HCT116 (cell line): Measurements from ENCODE around the gene PRICKLE2. TPM values are rescaled to one million over a fixed set of nuclear protein-coding genes. Genes with fewer than 3 reads are reported as not detected.

Experiments used
- ATAC-seq: fragments of 200-7000 bp; cut with Tn5 transposase; 2 replicates; pipeline ENCODE4 v1.9.1; 2020; ENCODE audit warnings: mild to moderate bottlenecking, moderate library complexity
- BruUV-seq: library from RNA; stranded (reverse); fragments of 400-500 nt; replicated peaks from 2 replicates; lab custom pipeline; 2021; lab: Mats Ljungman, UMichigan
- CTCF ChIA-PET: fragments of 300-600 bp; sonication (Branson Sonifier 250); formaldehyde crosslinking; loops from one replicate; lab custom pipeline; 2021; ENCODE audit warnings: antibody characterized with exemption; lab: Charles Lee
- POLR2A ChIA-PET: fragments of 300-600, 350-600 bp; sonication (Branson Sonifier 250); formaldehyde crosslinking; loops from one replicate; lab custom pipeline; 2021; ENCODE audit warnings: antibody characterized with exemption; lab: Charles Lee
- RAD21 ChIA-PET, 2 experiments: fragments of 300-600 bp; sonication (Branson Sonifier 250); formaldehyde crosslinking; loops; one replicate each; lab custom pipeline; 2023; ENCODE audit warnings: low total read pairs in 2 of 2; ENCODE audit not compliant: uncharacterized antibody in 2 of 2, unreplicated experiment in 2 of 2, low non-redundant PET in 1 of 2; lab: Charles Lee
- DNase-seq: peaks from one replicate; pipeline ENCODE4 v3.0.0-alpha.2; 2010; ENCODE audit warnings: low read depth, low spot score
- H2AFZ ChIP-seq: fragments of 200-600 bp; shearing (Covaris generic), sonication (generic); 2 replicates; pipeline ENCODE4 v1.6.1; 2017; ENCODE audit warnings: low read depth, mixed run types, mixed read lengths, antibody characterized with exemption, low read length; ENCODE audit not compliant: poor library complexity, severe bottlenecking
- H3K27ac ChIP-seq: 2 replicates; pipeline ENCODE4 v1.5.1; 2012; ENCODE audit warnings: low read depth, low read length
- H3K27me3 ChIP-seq: fragments of 200-600 bp; sonication (generic); 2 replicates; pipeline ENCODE4 v1.6.1; 2016; ENCODE audit warnings: mixed run types, low read length, mixed read lengths; ENCODE audit not compliant: insufficient read depth
- H3K36me3 ChIP-seq, 2 experiments: fragments of 200-500 bp in 1 of 2; fragments of 200-600 bp in 1 of 2; sonication (Bioruptor generic) in 1 of 2; sonication (generic) in 1 of 2; 2 replicates each; pipeline versions ENCODE4 v1.5.1 to v1.6.1; 2014 to 2016; ENCODE audit warnings: low read length in 2 of 2, inconsistent platforms in 1 of 2, mixed read lengths in 1 of 2, mixed run types in 1 of 2; ENCODE audit not compliant: insufficient read depth in 2 of 2, control insufficient read depth in 1 of 2
- H3K4me1 ChIP-seq, 2 experiments: fragments of 200-600 bp in 1 of 2; sonication (generic) in 1 of 2; 2 replicates each; pipeline versions ENCODE4 v1.5.1 to v1.6.1; 2012 to 2017; ENCODE audit warnings: low read length in 2 of 2, inconsistent platforms in 1 of 2, mild to moderate bottlenecking in 1 of 2, mixed read lengths in 1 of 2, mixed run types in 1 of 2, moderate library complexity in 1 of 2; ENCODE audit not compliant: insufficient read depth in 2 of 2, control insufficient read depth in 1 of 2
- H3K4me2 ChIP-seq: fragments of 200-600 bp; sonication (generic); 2 replicates; pipeline ENCODE4 v1.6.1; 2017; ENCODE audit warnings: mixed run types, low read length, mixed read lengths
- H3K4me3 ChIP-seq, 2 experiments: fragments of 200-600 bp in 1 of 2; sonication (generic) in 1 of 2; replicated peaks in 1 of 2; 2 replicates each; pipeline ENCODE4 v1.5.1; 2011 to 2016; ENCODE audit warnings: low read length in 2 of 2, control low read depth in 1 of 2, low read depth in 1 of 2, mild to moderate bottlenecking in 1 of 2, mixed read lengths in 1 of 2, mixed run types in 1 of 2
- H3K79me2 ChIP-seq: fragments of 200-600 bp; sonication (generic); 2 replicates; pipeline ENCODE4 v1.6.1; 2017; ENCODE audit warnings: mild to moderate bottlenecking, mixed run types, low read length, moderate library complexity, mixed read lengths; ENCODE audit not compliant: insufficient read depth
- H3K9ac ChIP-seq: fragments of 200-600 bp; sonication (generic); 2 replicates; pipeline ENCODE4 v1.6.1; 2016; ENCODE audit warnings: low read length, mixed read lengths
- H3K9me2 ChIP-seq: fragments of 200-600 bp; sonication (generic), shearing (Covaris generic); 2 replicates; pipeline ENCODE4 v1.6.1; 2017; ENCODE audit warnings: mixed run types, mild to moderate bottlenecking, moderate library complexity; ENCODE audit not compliant: insufficient read depth
- H3K9me3 ChIP-seq, 2 experiments: fragments of 200-500 bp in 1 of 2; fragments of 200-600 bp in 1 of 2; sonication (Bioruptor generic) in 1 of 2; sonication (generic) in 1 of 2; 2 replicates each; pipeline ENCODE4 v1.6.1; 2014 to 2017; ENCODE audit warnings: low read length in 2 of 2, mixed read lengths in 2 of 2, inconsistent platforms in 1 of 2, low read depth in 1 of 2, mild to moderate bottlenecking in 1 of 2, mixed run types in 1 of 2, moderate library complexity in 1 of 2; ENCODE audit not compliant: control insufficient read depth in 1 of 2, insufficient read depth in 1 of 2
- H4K20me1 ChIP-seq: fragments of 200-600 bp; sonication (generic), shearing (Covaris generic); 2 replicates; pipeline ENCODE4 v1.6.1; 2017; ENCODE audit warnings: mixed run types, mild to moderate bottlenecking, moderate library complexity; ENCODE audit not compliant: insufficient read depth
- ATF3 ChIP-seq: IDR thresholded peaks from 2 replicates; pipeline ENCODE4 v1.6.1; 2012
- CEBPB ChIP-seq: IDR thresholded peaks from 2 replicates; pipeline ENCODE4 v1.6.1; 2012; ENCODE audit warnings: low read depth
- CTCF ChIP-seq, 3 experiments: fragments of 200-600 bp in 1 of 3; sonication (generic) in 1 of 3; IDR thresholded peaks in 2 of 3; conservative IDR thresholded peaks in 1 of 3; 2 replicates each; pipeline ENCODE4 v1.5.1; 2012 to 2017; ENCODE audit warnings: low read depth in 2 of 3, low read length in 2 of 3, antibody characterized with exemption in 1 of 3, borderline replicate concordance in 1 of 3, control low read depth in 1 of 3, mild to moderate bottlenecking in 1 of 3, mixed read lengths in 1 of 3, mixed run types in 1 of 3, moderate library complexity in 1 of 3; ENCODE audit not compliant: insufficient read depth in 1 of 3
- EGR1 ChIP-seq: IDR thresholded peaks from 2 replicates; pipeline ENCODE4 v1.6.1; 2012; ENCODE audit warnings: low read depth
- ELF1 ChIP-seq: IDR thresholded peaks from 2 replicates; pipeline ENCODE4 v1.6.1; 2012; ENCODE audit warnings: low read depth, borderline replicate concordance
- EZH2 ChIP-seq: fragments of 200-600 bp; sonication (generic); IDR thresholded peaks from 2 replicates; pipeline ENCODE4 v1.6.1; 2017; ENCODE audit warnings: antibody characterized with exemption, mixed run types
- EZH2phosphoT487 ChIP-seq: fragments of 200-600 bp; IDR thresholded peaks from 2 replicates; pipeline ENCODE4 v1.6.1; 2018; ENCODE audit warnings: antibody characterized with exemption, borderline replicate concordance
- FOSL1 ChIP-seq: IDR thresholded peaks from 2 replicates; pipeline ENCODE4 v1.6.1; 2012; ENCODE audit warnings: low read depth
- JUND ChIP-seq: IDR thresholded peaks from 2 replicates; pipeline ENCODE4 v1.6.1; 2012
- POLR2A ChIP-seq: IDR thresholded peaks from 2 replicates; pipeline ENCODE4 v1.7.0; 2011; ENCODE audit warnings: borderline replicate concordance; ENCODE audit not compliant: insufficient read depth, insufficient read length; ENCODE audit errors: extremely low read depth
- RAD21 ChIP-seq: IDR thresholded peaks from 2 replicates; pipeline ENCODE4 v1.6.1; 2012; ENCODE audit warnings: low read depth, mild to moderate bottlenecking
- REST ChIP-seq: IDR thresholded peaks from 2 replicates; pipeline ENCODE4 v1.6.1; 2012; ENCODE audit warnings: low read depth
- SP1 ChIP-seq: IDR thresholded peaks from 2 replicates; pipeline ENCODE4 v1.6.1; 2012; ENCODE audit warnings: low read depth
- SRF ChIP-seq: IDR thresholded peaks from 2 replicates; pipeline ENCODE4 v1.6.1; 2012; ENCODE audit warnings: low read depth
- ZFX ChIP-seq: fragments of 450-650 bp; IDR thresholded peaks from 2 replicates; pipeline ENCODE4 v1.6.1; 2017
- ZNF274 ChIP-seq: fragments of 200-500 bp; sonication (Bioruptor generic); IDR thresholded peaks from 2 replicates; pipeline ENCODE4 v1.6.1; 2014; ENCODE audit warnings: mild to moderate bottlenecking, low read depth, low read length, inconsistent platforms
- intact Hi-C: fragments of 100-400 bp; cut with micrococcal nuclease; formaldehyde crosslinking; loops from 2 replicates; pipeline ENCODE4 v1.10.0; 2022
- total RNA-seq: library from RNA; stranded (reverse); gene quantifications from one replicate; pipeline ENCODE4 v1.2.1, GENCODE V29; 2021; ENCODE audit not compliant: unreplicated experiment

PRICKLE2 gene
- total RNA-seq, 1 experiment from 2014 or later = 0.05 TPM

DNA sequence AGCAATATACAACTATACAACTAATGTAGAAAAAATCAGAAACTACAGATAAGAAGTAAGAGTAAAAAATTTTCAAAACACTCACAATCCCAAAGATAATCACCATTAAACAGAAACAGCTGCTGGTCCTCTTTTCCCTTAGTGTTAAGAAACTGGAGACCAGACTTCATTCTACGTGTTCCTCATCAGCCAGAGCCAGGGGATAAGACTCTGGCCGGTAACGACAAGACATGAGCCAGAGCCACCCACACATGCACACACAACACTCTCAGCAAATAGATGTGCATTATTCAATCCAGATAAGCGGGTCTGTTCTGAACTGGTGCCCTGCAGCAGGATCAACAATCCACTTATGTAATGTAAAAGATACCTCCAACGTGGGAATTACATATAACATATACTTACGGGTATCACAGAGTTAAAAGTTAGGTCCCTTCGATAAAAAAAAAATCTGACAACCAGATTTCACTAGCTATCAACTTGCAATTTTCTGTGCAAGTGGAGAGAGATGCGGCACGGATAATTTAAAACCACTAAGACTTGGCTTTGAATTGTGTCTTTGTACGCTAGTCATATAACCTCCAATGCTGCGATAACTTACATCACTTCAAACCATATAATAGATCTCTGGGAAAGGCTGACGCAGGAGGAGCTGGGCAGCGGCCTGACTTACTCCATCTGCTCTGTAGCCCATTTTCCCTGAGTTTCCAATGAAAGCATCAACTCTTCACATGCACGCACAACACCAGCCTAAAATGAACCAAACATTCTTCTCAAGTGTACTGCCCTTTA, 17.8 kb downstream of the PRICKLE2 start:
- no peaks in the 10 kb centered on the region for H3K36me3 ChIP-seq

More for the DNA sequence above, 17.8 kb downstream of the PRICKLE2 start:
- H3K27me3 ChIP-seq = peaks cover 14% of the 10 kb centered on the region
- no peaks in the 10 kb centered on the region for H3K4me1 ChIP-seq
- H3K27ac ChIP-seq = no peak overlapping the region
- no peaks in the 10 kb centered on the region for H3K79me2 ChIP-seq
- ATAC-seq = no peak
- TF ChIP-seq ZFX (no peak), REST (no peak), CEBPB (no peak), RAD21 (no peak), ELF1 (no peak), SRF (no peak), EZH2phosphoT487 (no peak), EZH2 (no peak), POLR2A (no peak), SP1 (no peak), EGR1 (no peak), FOSL1 (no peak), ATF3 (no peak), JUND (no peak), CTCF (IDR thresholded peaks at IDR 0.05 in 2 of 3, conservative IDR thresholded peaks at IDR 0.05 in 1 of 3; ENCODE audit: borderline replicate concordance in 1 of 3, insufficient read depth in 1 of 3, low read depth in 2 of 3, low read length in 2 of 3) (no peak), ZNF274 (no peak)
- TF ChIP-seq, all 23 proteins: peak for 0
- Histone ChIP-seq H3K9me2 (no peaks in the 10 kb centered on the region), H2AFZ (no peak overlapping the region), H3K9ac (no peak overlapping the region), H3K9me3 (no peaks in the 10 kb centered on the region), H3K4me2 (no peak overlapping the region), H3K4me3 (no peak overlapping the region), H4K20me1 (no peaks in the 10 kb centered on the region)
- ChIA-PET POLR2A (no interaction called here), RAD21 (no interaction called here), CTCF (no interaction called here)
- intact Hi-C loops = no loop called here
- BruUV-seq = no TSS peak
- DNase-seq = no peak
